ENCODE measurements around the gene HGFAC. TPM values are rescaled to one million over a fixed set of nuclear protein-coding genes. Genes with fewer than 3 reads are reported as not detected.

The HGFAC gene
- total RNA-seq, 3 donors from 2014 or later (not counting 1 experiment from before 2014, with no cell fraction given) = 0.43 to 0.54 TPM; not detected in 1

- WGBS (ENCODE audit: insufficient coverage) = 88% methylated on average over 15 of the region's 15 CpGs
These were observed 21.7 kb upstream of the HGFAC start for GRCh38 chr4:3419836-3420605.

DNA sequence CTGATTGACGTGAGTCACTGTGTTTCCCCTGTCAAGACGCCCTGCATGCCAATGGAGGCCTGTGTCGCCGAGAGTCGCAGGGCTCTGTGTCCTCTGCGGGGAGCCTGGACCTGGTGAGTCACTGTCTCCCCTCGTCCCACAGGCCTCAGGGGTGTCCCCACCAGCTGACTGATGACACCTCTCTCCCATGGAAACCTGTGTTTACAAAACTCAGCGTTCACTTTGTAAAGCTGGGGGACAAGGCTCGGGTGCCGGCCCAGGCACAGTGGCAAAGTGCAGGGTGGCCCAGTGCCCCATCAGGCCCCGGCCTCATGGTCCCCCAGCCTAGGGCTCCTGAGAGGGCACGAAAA, 21.2 kb upstream of the HGFAC start:
- intact Hi-C loops (cut with micrococcal nuclease) = no loop called here
- TF ChIP-seq, protein P1, sequence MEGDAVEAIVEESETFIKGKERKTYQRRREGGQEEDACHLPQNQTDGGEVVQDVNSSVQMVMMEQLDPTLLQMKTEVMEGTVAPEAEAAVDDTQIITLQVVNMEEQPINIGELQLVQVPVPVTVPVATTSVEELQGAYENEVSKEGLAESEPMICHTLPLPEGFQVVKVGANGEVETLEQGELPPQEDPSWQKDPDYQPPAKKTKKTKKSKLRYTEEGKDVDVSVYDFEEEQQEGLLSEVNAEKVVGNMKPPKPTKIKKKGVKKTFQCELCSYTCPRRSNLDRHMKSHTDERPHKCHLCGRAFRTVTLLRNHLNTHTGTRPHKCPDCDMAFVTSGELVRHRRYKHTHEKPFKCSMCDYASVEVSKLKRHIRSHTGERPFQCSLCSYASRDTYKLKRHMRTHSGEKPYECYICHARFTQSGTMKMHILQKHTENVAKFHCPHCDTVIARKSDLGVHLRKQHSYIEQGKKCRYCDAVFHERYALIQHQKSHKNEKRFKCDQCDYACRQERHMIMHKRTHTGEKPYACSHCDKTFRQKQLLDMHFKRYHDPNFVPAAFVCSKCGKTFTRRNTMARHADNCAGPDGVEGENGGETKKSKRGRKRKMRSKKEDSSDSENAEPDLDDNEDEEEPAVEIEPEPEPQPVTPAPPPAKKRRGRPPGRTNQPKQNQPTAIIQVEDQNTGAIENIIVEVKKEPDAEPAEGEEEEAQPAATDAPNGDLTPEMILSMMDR (IDR thresholded peaks at IDR 0.05) = no peak

More at GRCh38 chr4:3419836-3420605, 21.7 kb upstream of the HGFAC start:
- Mint-ChIP-seq H3K27me3 (ENCODE audit: low read depth in 2 of 2) (no peaks in the 10 kb centered on the region), H3K36me3 (no peaks in the 10 kb centered on the region), H3K27ac (peak overlapping the region in 1 of 2 donors; percentile 48), H3K4me3 (no peak overlapping the region), H3K4me1 (no peaks in the 10 kb centered on the region), H3K9me3 (no peaks in the 10 kb centered on the region)
- Histone ChIP-seq H3K27me3 (ENCODE audit: control insufficient read depth, insufficient read depth, low read length) (no peaks in the 10 kb centered on the region), H3K27ac (ENCODE audit: low read length) (no peak overlapping the region), H3K4me3 (ENCODE audit: low read length) (no peak overlapping the region), H3K9me3 (ENCODE audit: control insufficient read depth, insufficient read depth, low read length) (no peaks in the 10 kb centered on the region), H3K4me1 (ENCODE audit: control insufficient read depth, insufficient read depth, low read length) (no peaks in the 10 kb centered on the region), H3K36me3 (ENCODE audit: control insufficient read depth, insufficient read depth, low read length) (no peaks in the 10 kb centered on the region)
- DNase-seq (no peak), ATAC-seq (peak in 1 of 3 donors; percentile 30)
- intact Hi-C loops (cut with micrococcal nuclease) = no loop called here
- TF ChIP-seq, protein P1 (IDR thresholded peaks at IDR 0.05) = no peak

DNA sequence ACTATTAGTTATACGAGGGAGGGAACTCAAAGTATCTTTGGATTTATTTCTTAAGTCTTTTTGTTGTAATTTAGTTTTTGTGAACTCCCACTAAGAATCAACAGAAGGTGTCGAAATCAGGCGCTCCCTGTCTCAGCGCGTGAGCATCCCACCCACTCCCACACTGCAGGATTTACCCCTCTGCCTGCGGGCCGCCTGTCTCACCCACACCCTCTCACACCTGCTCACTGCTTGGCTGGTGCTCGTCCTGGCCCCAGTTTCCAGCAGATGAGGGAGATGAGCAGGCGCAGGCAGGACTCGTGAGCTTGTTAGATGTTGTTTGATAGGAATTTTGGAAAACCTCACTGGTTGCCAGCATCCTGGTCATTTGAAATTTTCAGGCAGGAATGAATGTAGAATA, 20.8 kb upstream of the HGFAC start:
- TF ChIP-seq, protein P1 (IDR thresholded peaks at IDR 0.05) = no peak
- H3K27me3 ChIP-seq (ENCODE audit: control insufficient read depth, insufficient read depth, low read length) = no peaks in the 10 kb centered on the region
- DNase-seq (no peak), ATAC-seq (no peak)
- intact Hi-C loops (cut with micrococcal nuclease) = no loop called here
- H3K9me3 ChIP-seq (ENCODE audit: control insufficient read depth, insufficient read depth, low read length) = no peaks in the 10 kb centered on the region
- no peaks in the 10 kb centered on the region for H3K36me3 Mint-ChIP-seq
- H3K36me3 ChIP-seq (ENCODE audit: control insufficient read depth, insufficient read depth, low read length) = no peaks in the 10 kb centered on the region
- H3K4me3 ChIP-seq (ENCODE audit: low read length) = no peak overlapping the region
- H3K27me3 Mint-ChIP-seq (ENCODE audit: low read depth in 2 of 2) = no peaks in the 10 kb centered on the region
- no peaks in the 10 kb centered on the region for H3K4me1 ChIP-seq (ENCODE audit: control insufficient read depth, insufficient read depth, low read length)
- WGBS (ENCODE audit: insufficient coverage) = 93% methylated on average over 9 of the region's 10 CpGs
- H3K4me1 Mint-ChIP-seq = no peaks in the 10 kb centered on the region
- no peaks in the 10 kb centered on the region for H3K9me3 Mint-ChIP-seq
- no peak overlapping the region for H3K4me3 Mint-ChIP-seq
- H3K27ac Mint-ChIP-seq = no peak overlapping the region
- no peak overlapping the region for H3K27ac ChIP-seq (ENCODE audit: low read length)

More for the DNA sequence above, 21.2 kb upstream of the HGFAC start:
- Histone ChIP-seq H3K36me3 (ENCODE audit: control insufficient read depth, insufficient read depth, low read length) (no peaks in the 10 kb centered on the region), H3K4me1 (ENCODE audit: control insufficient read depth, insufficient read depth, low read length) (no peaks in the 10 kb centered on the region), H3K27me3 (ENCODE audit: control insufficient read depth, insufficient read depth, low read length) (no peaks in the 10 kb centered on the region), H3K27ac (ENCODE audit: low read length) (no peak overlapping the region), H3K9me3 (ENCODE audit: control insufficient read depth, insufficient read depth, low read length) (no peaks in the 10 kb centered on the region), H3K4me3 (ENCODE audit: low read length) (no peak overlapping the region)
- no peak overlapping the region for H3K4me3 Mint-ChIP-seq
- ATAC-seq = no peak
- WGBS (ENCODE audit: insufficient coverage) = 94% methylated on average over 12 of the region's 12 CpGs
- no peaks in the 10 kb centered on the region for H3K9me3 Mint-ChIP-seq
- H3K4me1 Mint-ChIP-seq = no peaks in the 10 kb centered on the region
- no peak overlapping the region for H3K27ac Mint-ChIP-seq
- H3K27me3 Mint-ChIP-seq (ENCODE audit: low read depth in 2 of 2) = no peaks in the 10 kb centered on the region
- no peaks in the 10 kb centered on the region for H3K36me3 Mint-ChIP-seq
- DNase-seq = no peak

- DNase-seq (no peak), ATAC-seq (no peak)
- H3K27me3 ChIP-seq (ENCODE audit: control insufficient read depth, insufficient read depth, low read length) = no peaks in the 10 kb centered on the region
- 87% methylated on average over 12 of the region's 12 CpGs for WGBS (ENCODE audit: insufficient coverage)
- no peaks in the 10 kb centered on the region for H3K4me1 ChIP-seq (ENCODE audit: control insufficient read depth, insufficient read depth, low read length)
- H3K4me1 Mint-ChIP-seq = no peaks in the 10 kb centered on the region
- TF ChIP-seq, protein P1 (IDR thresholded peaks at IDR 0.05) = no peak
- no peaks in the 10 kb centered on the region for H3K36me3 ChIP-seq (ENCODE audit: control insufficient read depth, insufficient read depth, low read length)
- H3K27ac Mint-ChIP-seq = no peak overlapping the region
- no peak overlapping the region for H3K4me3 Mint-ChIP-seq
- H3K9me3 Mint-ChIP-seq = no peaks in the 10 kb centered on the region
- H3K4me3 ChIP-seq (ENCODE audit: low read length) = no peak overlapping the region
- H3K36me3 Mint-ChIP-seq = no peaks in the 10 kb centered on the region
- no peak overlapping the region for H3K27ac ChIP-seq (ENCODE audit: low read length)
- no peaks in the 10 kb centered on the region for H3K9me3 ChIP-seq (ENCODE audit: control insufficient read depth, insufficient read depth, low read length)
- intact Hi-C loops (cut with micrococcal nuclease) = no loop called here
- no peaks in the 10 kb centered on the region for H3K27me3 Mint-ChIP-seq (ENCODE audit: low read depth in 2 of 2)
These were observed 20.3 kb upstream of the HGFAC start for GRCh38 chr4:3421470-3421869.

All from natural killer cell (primary cell).